ENCODE data around the gene DBET.
"Not testable (repeated sequence)": the region's sequence is repeated elsewhere in the genome, so short reads cannot be mapped to it uniquely, and the experiment has no call there.

Gene DBET

GRCh38 chr4:190019023-190019858, 45.1 kb upstream of the DBET start:
- TF ChIP-seq ZFX (IDR thresholded peaks at IDR 0.05): no peak
- TF ChIP-seq CTCF (conservative IDR thresholded peaks at IDR 0.05): no peak
- no peak overlapping the region for H3K27ac ChIP-seq

GRCh38 chr4:190019859-190020463, 44.3 kb upstream of the DBET start:
- H3K27ac ChIP-seq: not testable (repeated sequence)

- no peak overlapping the region for H3K27ac ChIP-seq
- TF ChIP-seq CTCF (conservative IDR thresholded peaks at IDR 0.05) (no peak), ZFX (IDR thresholded peaks at IDR 0.05) (no peak)
Measured at GRCh38 chr4:190020790-190021717, 43.2 kb upstream of the DBET start.

- not testable (repeated sequence) for H3K27ac ChIP-seq
Measured at GRCh38 chr4:190021973-190022372, 42.3 kb upstream of the DBET start.

GRCh38 chr4:190022614-190023281, 41.6 kb upstream of the DBET start:
- not testable (repeated sequence) for H3K27ac ChIP-seq

GRCh38 chr4:190027156-190027555, 37.1 kb upstream of the DBET start, which contains the start of gene FRG2:
Gene FRG2, minus strand, starts transcription at chr4:190027256. Its CDS starts 52 bp downstream, at chr4:190027204.
- H3K27ac ChIP-seq: not testable (repeated sequence)

GRCh38 chr4:190031264-190031663, 33.0 kb upstream of the DBET start:
- H3K27ac ChIP-seq: not testable (repeated sequence)

GRCh38 chr4:190037704-190038388, 26.5 kb upstream of the DBET start:
- H3K27ac ChIP-seq: not testable (repeated sequence)

GRCh38 chr4:190040873-190041272, 23.4 kb upstream of the DBET start:
- not testable (repeated sequence) for H3K27ac ChIP-seq

GRCh38 chr4:190047627-190048026, 16.7 kb upstream of the DBET start:
- H3K27ac ChIP-seq: not testable (repeated sequence)

GRCh38 chr4:190049378-190050239, 14.7 kb upstream of the DBET start:
- H3K27ac ChIP-seq: not testable (repeated sequence)

- not testable (repeated sequence) for H3K27ac ChIP-seq
Measured at GRCh38 chr4:190058997-190059396, 5.3 kb upstream of the DBET start.

- H3K27ac ChIP-seq: not testable (repeated sequence)
Measured at GRCh38 chr4:190064805-190065204, 503 bp downstream of the DBET start.

- not testable (repeated sequence) for H3K27ac ChIP-seq
Measured at GRCh38 chr4:190068351-190068750, 4.0 kb downstream of the DBET start.

GRCh38 chr4:190093052-190093451, 28.8 kb downstream of the DBET start:
- H3K27ac ChIP-seq: not testable (repeated sequence)

GRCh38 chr4:190094031-190094430, 29.7 kb downstream of the DBET start:
- H3K27ac ChIP-seq: not testable (repeated sequence)

- not testable (repeated sequence) for H3K27ac ChIP-seq
Measured at GRCh38 chr4:190095335-190095734, 31.0 kb downstream of the DBET start.

Data from C4-2B (cell line).